Measurements from ENCODE around the gene EDRF1.

DNA sequence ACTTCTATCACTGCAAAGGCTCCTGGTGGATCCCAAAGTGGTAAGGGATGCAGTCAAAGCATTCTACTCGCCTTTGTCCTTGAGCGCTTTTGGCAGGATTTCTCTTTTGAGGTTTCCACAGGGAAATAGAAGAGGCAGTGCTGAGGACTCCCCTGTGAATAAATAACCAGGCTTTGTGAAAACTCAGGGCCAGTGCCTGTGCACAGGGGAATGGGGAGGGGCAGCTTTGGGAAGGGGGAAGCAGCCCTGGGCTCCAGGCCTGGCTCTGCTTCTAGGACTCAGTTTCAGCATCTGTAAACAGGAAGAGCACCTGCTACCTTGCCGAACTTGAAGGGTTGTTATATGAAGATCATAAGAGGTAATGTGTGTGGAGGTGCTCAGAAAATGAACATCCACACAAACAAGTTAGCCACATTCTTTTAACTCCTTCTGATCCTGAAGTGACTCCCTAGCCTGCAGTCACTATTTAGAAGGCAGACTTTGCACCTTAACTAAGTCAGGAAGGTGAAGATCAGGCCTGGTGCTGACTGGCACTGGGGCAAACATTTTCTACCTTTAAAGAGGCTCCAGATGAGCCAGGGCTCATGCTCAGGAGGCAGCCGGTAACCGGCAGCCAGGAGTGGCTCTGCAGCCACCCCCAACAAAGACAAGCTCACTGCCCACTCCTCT, 78.6 kb downstream of the EDRF1 start:
- TF ChIP-seq POLR2A (IDR thresholded peaks at IDR 0.05; ENCODE audit: low read depth, low read length) = no peak
- TF ChIP-seq PAX5 (IDR thresholded peaks at IDR 0.05; ENCODE audit: insufficient read depth, low read length, severe bottlenecking) = no peak
- no peak for TF ChIP-seq POLR2AphosphoS5 (IDR thresholded peaks at IDR 0.05; ENCODE audit: low read depth, low read length)
- no peak for TF ChIP-seq TAF1 (IDR thresholded peaks at IDR 0.05; ENCODE audit: low read depth, low read length)
